Stimulated activated CD4-positive, alpha-beta T cell treated with anti-CD3 and anti-CD28 coated beads, Interleukin-12 subunit alpha, Interleukin-12 subunit beta, amount 100 ng/mL, for 24 hours (primary cell): Measurements from ENCODE around the gene FRYL.

ENCODE experiments used
- DNase-seq, 2 experiments: peaks; one replicate each; pipeline ENCODE4 v3.0.0-alpha.2; 2020; ENCODE audit warnings: low read depth in 2 of 2

Gene FRYL

GRCh38 chr4:48558026-48558425 is 222.1 kb downstream of the FRYL start:
- DNase-seq = no peak

- DNase-seq = no peak
Observed at GRCh38 chr4:48557478-48557877, 222.6 kb downstream of the FRYL start.

- DNase-seq = no peak
Observed at GRCh38 chr4:48556268-48556667, 223.8 kb downstream of the FRYL start.

GRCh38 chr4:48554606-48555005 is 225.5 kb downstream of the FRYL start:
- no peak for DNase-seq

GRCh38 chr4:48553720-48554119 is 226.4 kb downstream of the FRYL start:
- DNase-seq = no peak

- no peak for DNase-seq
Observed at GRCh38 chr4:48546336-48546735, 233.7 kb downstream of the FRYL start.

GRCh38 chr4:48543796-48544195 is 236.3 kb downstream of the FRYL start:
- no peak for DNase-seq

GRCh38 chr4:48542888-48543287 is 237.2 kb downstream of the FRYL start:
- DNase-seq = no peak

GRCh38 chr4:48539597-48539996 is 240.5 kb downstream of the FRYL start:
- no peak for DNase-seq

- DNase-seq = no peak
Observed at GRCh38 chr4:48538358-48538757, 241.7 kb downstream of the FRYL start.

- no peak for DNase-seq
Observed at GRCh38 chr4:48526406-48526805, 253.7 kb downstream of the FRYL start.

- DNase-seq = no peak
Observed at GRCh38 chr4:48518143-48518542, 261.9 kb downstream of the FRYL start.

- DNase-seq = no peak
Observed at GRCh38 chr4:48509543-48509942, 270.5 kb downstream of the FRYL start.

- DNase-seq = no peak
Observed at GRCh38 chr4:48506716-48507115, 273.4 kb downstream of the FRYL start.

GRCh38 chr4:48504352-48504751 is 275.7 kb downstream of the FRYL start:
- DNase-seq = no peak

GRCh38 chr4:48504026-48504330 is 276.1 kb downstream of the FRYL start:
- no peak for DNase-seq

- DNase-seq = no peak
Observed at GRCh38 chr4:48503233-48504025, 276.6 kb downstream of the FRYL start.

- no peak for DNase-seq
Observed at GRCh38 chr4:48499551-48500066, 280.5 kb downstream of the FRYL start.

- no peak for DNase-seq
Observed at GRCh38 chr4:48498895-48499294, 281.2 kb downstream of the FRYL start.

- DNase-seq = no peak
Observed at GRCh38 chr4:48495941-48496340, 284.1 kb downstream of the FRYL start.

GRCh38 chr4:48493452-48494100 is 286.5 kb downstream of the FRYL start:
- no peak for DNase-seq

- DNase-seq = no peak
Observed at GRCh38 chr4:48491514-48492176, 288.4 kb downstream of the FRYL start.
